HCT116 (cell line): ENCODE results near the gene RABL3. TPM values are rescaled to one million over a fixed set of nuclear protein-coding genes. Genes with fewer than 3 reads are reported as not detected.

Source experiments
- ATAC-seq: fragments of 200-7000 bp; cut with Tn5 transposase; 2 replicates; pipeline ENCODE4 v1.9.1; 2020; ENCODE audit warnings: mild to moderate bottlenecking, moderate library complexity
- BruUV-seq: library from RNA; stranded (reverse); fragments of 400-500 nt; replicated peaks from 2 replicates; lab custom pipeline; 2021; lab: Mats Ljungman, UMichigan
- CTCF ChIA-PET: fragments of 300-600 bp; sonication (Branson Sonifier 250); formaldehyde crosslinking; loops from one replicate; lab custom pipeline; 2021; ENCODE audit warnings: antibody characterized with exemption; lab: Charles Lee
- POLR2A ChIA-PET: fragments of 300-600, 350-600 bp; sonication (Branson Sonifier 250); formaldehyde crosslinking; loops from one replicate; lab custom pipeline; 2021; ENCODE audit warnings: antibody characterized with exemption; lab: Charles Lee
- RAD21 ChIA-PET, 2 experiments: fragments of 300-600 bp; sonication (Branson Sonifier 250); formaldehyde crosslinking; loops; one replicate each; lab custom pipeline; 2023; ENCODE audit warnings: low total read pairs in 2 of 2; ENCODE audit not compliant: uncharacterized antibody in 2 of 2, unreplicated experiment in 2 of 2, low non-redundant PET in 1 of 2; lab: Charles Lee
- DNase-seq: peaks from one replicate; pipeline ENCODE4 v3.0.0-alpha.2; 2010; ENCODE audit warnings: low read depth, low spot score
- H2AFZ ChIP-seq: fragments of 200-600 bp; shearing (Covaris generic), sonication (generic); 2 replicates; pipeline ENCODE4 v1.6.1; 2017; ENCODE audit warnings: low read depth, mixed run types, mixed read lengths, antibody characterized with exemption, low read length; ENCODE audit not compliant: poor library complexity, severe bottlenecking
- H3K27ac ChIP-seq: 2 replicates; pipeline ENCODE4 v1.5.1; 2012; ENCODE audit warnings: low read depth, low read length
- H3K27me3 ChIP-seq: fragments of 200-600 bp; sonication (generic); 2 replicates; pipeline ENCODE4 v1.6.1; 2016; ENCODE audit warnings: mixed run types, low read length, mixed read lengths; ENCODE audit not compliant: insufficient read depth
- H3K36me3 ChIP-seq, 2 experiments: fragments of 200-500 bp in 1 of 2; fragments of 200-600 bp in 1 of 2; sonication (Bioruptor generic) in 1 of 2; sonication (generic) in 1 of 2; 2 replicates each; pipeline versions ENCODE4 v1.5.1 to v1.6.1; 2014 to 2016; ENCODE audit warnings: low read length in 2 of 2, inconsistent platforms in 1 of 2, mixed read lengths in 1 of 2, mixed run types in 1 of 2; ENCODE audit not compliant: insufficient read depth in 2 of 2, control insufficient read depth in 1 of 2
- H3K4me1 ChIP-seq, 2 experiments: fragments of 200-600 bp in 1 of 2; sonication (generic) in 1 of 2; 2 replicates each; pipeline versions ENCODE4 v1.5.1 to v1.6.1; 2012 to 2017; ENCODE audit warnings: low read length in 2 of 2, inconsistent platforms in 1 of 2, mild to moderate bottlenecking in 1 of 2, mixed read lengths in 1 of 2, mixed run types in 1 of 2, moderate library complexity in 1 of 2; ENCODE audit not compliant: insufficient read depth in 2 of 2, control insufficient read depth in 1 of 2
- H3K4me2 ChIP-seq: fragments of 200-600 bp; sonication (generic); 2 replicates; pipeline ENCODE4 v1.6.1; 2017; ENCODE audit warnings: mixed run types, low read length, mixed read lengths
- H3K4me3 ChIP-seq, 2 experiments: fragments of 200-600 bp in 1 of 2; sonication (generic) in 1 of 2; replicated peaks in 1 of 2; 2 replicates each; pipeline ENCODE4 v1.5.1; 2011 to 2016; ENCODE audit warnings: low read length in 2 of 2, control low read depth in 1 of 2, low read depth in 1 of 2, mild to moderate bottlenecking in 1 of 2, mixed read lengths in 1 of 2, mixed run types in 1 of 2
- H3K79me2 ChIP-seq: fragments of 200-600 bp; sonication (generic); 2 replicates; pipeline ENCODE4 v1.6.1; 2017; ENCODE audit warnings: mild to moderate bottlenecking, mixed run types, low read length, moderate library complexity, mixed read lengths; ENCODE audit not compliant: insufficient read depth
- H3K9ac ChIP-seq: fragments of 200-600 bp; sonication (generic); 2 replicates; pipeline ENCODE4 v1.6.1; 2016; ENCODE audit warnings: low read length, mixed read lengths
- H3K9me2 ChIP-seq: fragments of 200-600 bp; sonication (generic), shearing (Covaris generic); 2 replicates; pipeline ENCODE4 v1.6.1; 2017; ENCODE audit warnings: mixed run types, mild to moderate bottlenecking, moderate library complexity; ENCODE audit not compliant: insufficient read depth
- H3K9me3 ChIP-seq, 2 experiments: fragments of 200-500 bp in 1 of 2; fragments of 200-600 bp in 1 of 2; sonication (Bioruptor generic) in 1 of 2; sonication (generic) in 1 of 2; 2 replicates each; pipeline ENCODE4 v1.6.1; 2014 to 2017; ENCODE audit warnings: low read length in 2 of 2, mixed read lengths in 2 of 2, inconsistent platforms in 1 of 2, low read depth in 1 of 2, mild to moderate bottlenecking in 1 of 2, mixed run types in 1 of 2, moderate library complexity in 1 of 2; ENCODE audit not compliant: control insufficient read depth in 1 of 2, insufficient read depth in 1 of 2
- H4K20me1 ChIP-seq: fragments of 200-600 bp; sonication (generic), shearing (Covaris generic); 2 replicates; pipeline ENCODE4 v1.6.1; 2017; ENCODE audit warnings: mixed run types, mild to moderate bottlenecking, moderate library complexity; ENCODE audit not compliant: insufficient read depth
- EZH2 ChIP-seq: fragments of 200-600 bp; sonication (generic); IDR thresholded peaks from 2 replicates; pipeline ENCODE4 v1.6.1; 2017; ENCODE audit warnings: antibody characterized with exemption, mixed run types
- EZH2phosphoT487 ChIP-seq: fragments of 200-600 bp; IDR thresholded peaks from 2 replicates; pipeline ENCODE4 v1.6.1; 2018; ENCODE audit warnings: antibody characterized with exemption, borderline replicate concordance
- FOSL1 ChIP-seq: IDR thresholded peaks from 2 replicates; pipeline ENCODE4 v1.6.1; 2012; ENCODE audit warnings: low read depth
- JUND ChIP-seq: IDR thresholded peaks from 2 replicates; pipeline ENCODE4 v1.6.1; 2012
- POLR2A ChIP-seq: IDR thresholded peaks from 2 replicates; pipeline ENCODE4 v1.7.0; 2011; ENCODE audit warnings: borderline replicate concordance; ENCODE audit not compliant: insufficient read depth, insufficient read length; ENCODE audit errors: extremely low read depth
- RAD21 ChIP-seq: IDR thresholded peaks from 2 replicates; pipeline ENCODE4 v1.6.1; 2012; ENCODE audit warnings: low read depth, mild to moderate bottlenecking
- SIN3A ChIP-seq: IDR thresholded peaks from 2 replicates; pipeline ENCODE4 v1.6.1; 2012; ENCODE audit warnings: low read depth
- SP1 ChIP-seq: IDR thresholded peaks from 2 replicates; pipeline ENCODE4 v1.6.1; 2012; ENCODE audit warnings: low read depth
- YY1 ChIP-seq: IDR thresholded peaks from 2 replicates; pipeline ENCODE4 v1.6.1; 2011; ENCODE audit warnings: low read length, low read depth, moderate library complexity, mild to moderate bottlenecking; ENCODE audit not compliant: insufficient replicate concordance; ENCODE audit errors: extremely low read depth
- ZFX ChIP-seq: fragments of 450-650 bp; IDR thresholded peaks from 2 replicates; pipeline ENCODE4 v1.6.1; 2017
- intact Hi-C: fragments of 100-400 bp; cut with micrococcal nuclease; formaldehyde crosslinking; loops from 2 replicates; pipeline ENCODE4 v1.10.0; 2022
- total RNA-seq: library from RNA; stranded (reverse); gene quantifications from one replicate; pipeline ENCODE4 v1.2.1, GENCODE V29; 2021; ENCODE audit not compliant: unreplicated experiment
- TF ChIP-seq, protein P1 (sequence below), 3 experiments: fragments of 200-600 bp in 1 of 3; sonication (generic) in 1 of 3; IDR thresholded peaks in 2 of 3; conservative IDR thresholded peaks in 1 of 3; 2 replicates each; pipeline ENCODE4 v1.5.1; 2012 to 2017; ENCODE audit warnings: low read depth in 2 of 3, low read length in 2 of 3, antibody characterized with exemption in 1 of 3, borderline replicate concordance in 1 of 3, control low read depth in 1 of 3, mild to moderate bottlenecking in 1 of 3, mixed read lengths in 1 of 3, mixed run types in 1 of 3, moderate library complexity in 1 of 3; ENCODE audit not compliant: insufficient read depth in 1 of 3
- TF ChIP-seq, protein P2 (sequence below): IDR thresholded peaks from 2 replicates; pipeline ENCODE4 v1.6.1; 2011; ENCODE audit warnings: mild to moderate bottlenecking, low read length, moderate library complexity; ENCODE audit not compliant: insufficient replicate concordance; ENCODE audit errors: extremely low read depth

RABL3 gene
- total RNA-seq, 1 experiment from 2014 or later = 23.8 TPM

DNA sequence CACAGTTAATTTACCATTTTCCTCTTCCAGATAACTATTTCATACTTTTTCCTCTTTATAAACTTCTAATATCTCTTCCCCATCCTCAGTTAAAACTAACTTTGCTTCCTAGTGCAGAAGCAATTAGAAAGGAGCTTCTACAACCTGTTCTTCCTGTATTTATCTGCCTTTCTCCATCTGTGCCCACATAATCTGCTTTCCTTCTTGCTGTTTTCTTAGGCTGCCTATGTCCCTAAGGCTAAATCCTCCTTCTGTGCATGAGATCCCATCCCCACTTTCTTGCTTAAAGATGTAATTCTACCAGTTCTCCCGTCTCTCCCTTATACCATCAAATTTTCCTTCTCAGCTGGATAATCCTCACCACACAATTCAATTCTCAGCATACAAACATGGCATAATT, 31.9 kb downstream of the RABL3 start:
- intact Hi-C loops = no loop called here
- H3K9me3 ChIP-seq = no peaks in the 10 kb centered on the region
- no peak overlapping the region for H3K27ac ChIP-seq
- no peaks in the 10 kb centered on the region for H4K20me1 ChIP-seq
- ChIA-PET CTCF (no interaction called here), POLR2A (no interaction called here), RAD21 (no interaction called here)
- H3K9ac ChIP-seq = no peak overlapping the region
- DNase-seq (no peak), ATAC-seq (no peak)
- no peaks in the 10 kb centered on the region for H3K4me1 ChIP-seq
- no peak overlapping the region for H3K4me2 ChIP-seq
- TF ChIP-seq RAD21 = no peak
- TF ChIP-seq SP1 = no peak
- TF ChIP-seq ZFX = no peak
- no peak for TF ChIP-seq YY1
- no peak for TF ChIP-seq FOSL1
- H3K4me3 ChIP-seq = no peak overlapping the region
- no peaks in the 10 kb centered on the region for H3K9me2 ChIP-seq
- H3K36me3 ChIP-seq = no peaks in the 10 kb centered on the region
- BruUV-seq = no TSS peak
- H2AFZ ChIP-seq = no peak overlapping the region
- no peaks in the 10 kb centered on the region; the same call in 1 of the 2 replicates for H3K79me2 ChIP-seq
- H3K27me3 ChIP-seq = no peaks in the 10 kb centered on the region

DNA sequence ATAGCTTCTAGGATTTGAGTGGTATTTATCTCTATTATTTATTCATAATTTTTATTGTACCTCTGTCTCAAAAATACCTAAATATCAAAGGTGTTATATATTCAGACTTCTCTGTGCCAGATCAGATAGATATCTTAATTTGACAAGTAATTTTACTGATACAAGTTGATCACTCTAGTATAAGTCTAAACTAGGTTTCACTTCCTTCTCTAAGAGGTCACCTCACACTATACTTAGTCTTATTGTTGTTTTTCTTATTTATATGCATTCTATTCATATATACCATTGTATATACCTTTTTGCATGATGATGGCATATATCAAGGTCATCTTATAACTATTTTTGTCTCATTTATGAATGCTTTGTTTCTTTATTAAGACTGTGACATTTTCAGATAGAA, 33.9 kb downstream of the RABL3 start:
- ChIA-PET RAD21 (no interaction called here), POLR2A (no interaction called here), CTCF (no interaction called here)
- Histone ChIP-seq H3K9ac (no peak overlapping the region), H3K36me3 (no peaks in the 10 kb centered on the region; a peak in 1 of 4 replicates), H3K27ac (no peak overlapping the region), H3K9me3 (no peaks in the 10 kb centered on the region), H3K27me3 (no peaks in the 10 kb centered on the region), H3K79me2 (no peaks in the 10 kb centered on the region), H3K4me1 (no peaks in the 10 kb centered on the region), H3K4me2 (no peak overlapping the region), H3K9me2 (no peaks in the 10 kb centered on the region), H2AFZ (no peak overlapping the region), H4K20me1 (no peaks in the 10 kb centered on the region), H3K4me3 (no peak overlapping the region)
- TF ChIP-seq, protein P1, sequence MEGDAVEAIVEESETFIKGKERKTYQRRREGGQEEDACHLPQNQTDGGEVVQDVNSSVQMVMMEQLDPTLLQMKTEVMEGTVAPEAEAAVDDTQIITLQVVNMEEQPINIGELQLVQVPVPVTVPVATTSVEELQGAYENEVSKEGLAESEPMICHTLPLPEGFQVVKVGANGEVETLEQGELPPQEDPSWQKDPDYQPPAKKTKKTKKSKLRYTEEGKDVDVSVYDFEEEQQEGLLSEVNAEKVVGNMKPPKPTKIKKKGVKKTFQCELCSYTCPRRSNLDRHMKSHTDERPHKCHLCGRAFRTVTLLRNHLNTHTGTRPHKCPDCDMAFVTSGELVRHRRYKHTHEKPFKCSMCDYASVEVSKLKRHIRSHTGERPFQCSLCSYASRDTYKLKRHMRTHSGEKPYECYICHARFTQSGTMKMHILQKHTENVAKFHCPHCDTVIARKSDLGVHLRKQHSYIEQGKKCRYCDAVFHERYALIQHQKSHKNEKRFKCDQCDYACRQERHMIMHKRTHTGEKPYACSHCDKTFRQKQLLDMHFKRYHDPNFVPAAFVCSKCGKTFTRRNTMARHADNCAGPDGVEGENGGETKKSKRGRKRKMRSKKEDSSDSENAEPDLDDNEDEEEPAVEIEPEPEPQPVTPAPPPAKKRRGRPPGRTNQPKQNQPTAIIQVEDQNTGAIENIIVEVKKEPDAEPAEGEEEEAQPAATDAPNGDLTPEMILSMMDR (IDR thresholded peaks at IDR 0.05 in 2 of 3, conservative IDR thresholded peaks at IDR 0.05 in 1 of 3; ENCODE audit: borderline replicate concordance in 1 of 3, insufficient read depth in 1 of 3, low read depth in 2 of 3, low read length in 2 of 3) = no peak
- TF ChIP-seq JUND (no peak), SIN3A (no peak), POLR2A (no peak), EZH2 (no peak), EZH2phosphoT487 (no peak), RAD21 (no peak)
- TF ChIP-seq, protein P2, sequence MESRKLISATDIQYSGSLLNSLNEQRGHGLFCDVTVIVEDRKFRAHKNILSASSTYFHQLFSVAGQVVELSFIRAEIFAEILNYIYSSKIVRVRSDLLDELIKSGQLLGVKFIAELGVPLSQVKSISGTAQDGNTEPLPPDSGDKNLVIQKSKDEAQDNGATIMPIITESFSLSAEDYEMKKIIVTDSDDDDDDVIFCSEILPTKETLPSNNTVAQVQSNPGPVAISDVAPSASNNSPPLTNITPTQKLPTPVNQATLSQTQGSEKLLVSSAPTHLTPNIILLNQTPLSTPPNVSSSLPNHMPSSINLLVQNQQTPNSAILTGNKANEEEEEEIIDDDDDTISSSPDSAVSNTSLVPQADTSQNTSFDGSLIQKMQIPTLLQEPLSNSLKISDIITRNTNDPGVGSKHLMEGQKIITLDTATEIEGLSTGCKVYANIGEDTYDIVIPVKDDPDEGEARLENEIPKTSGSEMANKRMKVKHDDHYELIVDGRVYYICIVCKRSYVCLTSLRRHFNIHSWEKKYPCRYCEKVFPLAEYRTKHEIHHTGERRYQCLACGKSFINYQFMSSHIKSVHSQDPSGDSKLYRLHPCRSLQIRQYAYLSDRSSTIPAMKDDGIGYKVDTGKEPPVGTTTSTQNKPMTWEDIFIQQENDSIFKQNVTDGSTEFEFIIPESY = no peak
- BruUV-seq = no TSS peak
- DNase-seq = no peak
- intact Hi-C loops = no loop called here
- no peak for ATAC-seq
